GM23338 (cell line): ENCODE results near the gene HSF5.

Experiments used
- CREB1 ChIP-seq: fragments of 250-450 bp; sonication (Bioruptor Pico); IDR thresholded peaks from 2 replicates; pipeline ENCODE4 v1.5.0; 2020; ENCODE audit warnings: low read depth, mild to moderate bottlenecking, moderate library complexity
- ETS1 ChIP-seq: IDR thresholded peaks from 2 replicates; pipeline ENCODE4 v1.6.1; 2016; ENCODE audit warnings: antibody characterized with exemption
- EZH2 ChIP-seq: fragments of 200-600 bp; sonication (generic); IDR thresholded peaks from one replicate; pipeline ENCODE4 v1.8.0; 2017; ENCODE audit warnings: antibody characterized with exemption, mild to moderate bottlenecking, low read depth; ENCODE audit not compliant: unreplicated experiment
- EZH2phosphoT487 ChIP-seq: fragments of 200-600 bp; sonication (generic); IDR thresholded peaks from one replicate; pipeline ENCODE4 v1.8.1; 2018; ENCODE audit warnings: antibody characterized with exemption; ENCODE audit not compliant: unreplicated experiment
- JUNB ChIP-seq: IDR thresholded peaks from one replicate; pipeline ENCODE4 v1.6.1; 2016; ENCODE audit warnings: antibody characterized with exemption; ENCODE audit not compliant: unreplicated experiment
- NANOG ChIP-seq: IDR thresholded peaks from 2 replicates; pipeline ENCODE4 v1.6.1; 2016; ENCODE audit warnings: antibody characterized with exemption, borderline replicate concordance
- POLR2AphosphoS5 ChIP-seq: IDR thresholded peaks from 2 replicates; pipeline ENCODE4 v1.6.1; 2016; ENCODE audit warnings: antibody characterized with exemption, low read depth
- STAT1 ChIP-seq: IDR thresholded peaks from one replicate; pipeline ENCODE4 v1.6.1; 2016; ENCODE audit warnings: antibody characterized with exemption; ENCODE audit not compliant: unreplicated experiment
- ZNF114 ChIP-seq: fragments of 250-450 bp; sonication (Bioruptor Pico); IDR thresholded peaks from 2 replicates; pipeline ENCODE4 v1.5.0; 2020; ENCODE audit warnings: mild to moderate bottlenecking, moderate library complexity
- TF ChIP-seq, protein P1 (sequence below), 2 experiments: fragments of 200-600 bp in 1 of 2; sonication (generic) in 1 of 2; conservative IDR thresholded peaks; 2 replicates each; pipeline versions ENCODE4 v1.5.1 to v1.6.1; 2016 to 2017; ENCODE audit warnings: antibody characterized with exemption in 2 of 2, low read depth in 2 of 2, mild to moderate bottlenecking in 2 of 2, moderate library complexity in 1 of 2
- TF ChIP-seq, protein P2 (sequence below): IDR thresholded peaks from one replicate; pipeline ENCODE4 v1.6.1; 2018; ENCODE audit warnings: antibody characterized with exemption; ENCODE audit not compliant: unreplicated experiment

DNA sequence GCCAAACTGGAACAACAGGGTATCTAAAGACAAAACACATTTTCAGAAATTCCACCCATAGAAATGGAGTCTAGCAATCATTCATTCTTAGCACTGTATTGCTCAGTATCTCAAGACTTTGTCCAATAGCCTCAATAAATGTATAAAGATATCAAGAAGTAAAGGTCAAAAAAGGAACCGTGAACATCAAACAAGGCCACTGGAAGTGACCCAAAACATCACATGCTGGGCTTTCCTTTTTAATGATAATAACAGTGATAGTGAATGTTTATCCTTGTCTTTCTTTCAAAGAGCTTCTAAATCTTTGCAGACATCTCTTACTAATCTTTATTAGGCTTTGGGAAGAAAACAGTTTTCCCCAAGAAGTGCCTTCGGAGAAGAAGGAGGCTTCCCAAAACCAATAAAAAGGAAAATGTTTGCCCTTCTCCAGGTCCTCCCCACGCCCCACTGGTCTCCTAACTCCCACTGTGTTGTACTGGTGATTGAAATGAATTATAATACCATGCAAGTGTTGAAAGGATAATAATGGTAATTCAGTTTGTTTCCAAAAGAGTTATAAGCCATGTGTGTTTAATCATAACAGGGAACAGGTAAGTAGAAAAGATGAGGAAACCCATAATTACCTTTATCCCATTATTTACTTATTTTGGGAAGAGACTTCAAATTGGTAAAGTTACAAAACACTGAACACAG is 89.5 kb downstream of the HSF5 start:
- TF ChIP-seq, protein P1, sequence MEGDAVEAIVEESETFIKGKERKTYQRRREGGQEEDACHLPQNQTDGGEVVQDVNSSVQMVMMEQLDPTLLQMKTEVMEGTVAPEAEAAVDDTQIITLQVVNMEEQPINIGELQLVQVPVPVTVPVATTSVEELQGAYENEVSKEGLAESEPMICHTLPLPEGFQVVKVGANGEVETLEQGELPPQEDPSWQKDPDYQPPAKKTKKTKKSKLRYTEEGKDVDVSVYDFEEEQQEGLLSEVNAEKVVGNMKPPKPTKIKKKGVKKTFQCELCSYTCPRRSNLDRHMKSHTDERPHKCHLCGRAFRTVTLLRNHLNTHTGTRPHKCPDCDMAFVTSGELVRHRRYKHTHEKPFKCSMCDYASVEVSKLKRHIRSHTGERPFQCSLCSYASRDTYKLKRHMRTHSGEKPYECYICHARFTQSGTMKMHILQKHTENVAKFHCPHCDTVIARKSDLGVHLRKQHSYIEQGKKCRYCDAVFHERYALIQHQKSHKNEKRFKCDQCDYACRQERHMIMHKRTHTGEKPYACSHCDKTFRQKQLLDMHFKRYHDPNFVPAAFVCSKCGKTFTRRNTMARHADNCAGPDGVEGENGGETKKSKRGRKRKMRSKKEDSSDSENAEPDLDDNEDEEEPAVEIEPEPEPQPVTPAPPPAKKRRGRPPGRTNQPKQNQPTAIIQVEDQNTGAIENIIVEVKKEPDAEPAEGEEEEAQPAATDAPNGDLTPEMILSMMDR (conservative IDR thresholded peaks at IDR 0.05; ENCODE audit: low read depth in 2 of 2): no peak
- TF ChIP-seq POLR2AphosphoS5 (no peak), EZH2phosphoT487 (no peak), EZH2 (no peak), NANOG (no peak; the same call in 1 of the 2 replicates), CREB1 (CRISPR knock-in tag) (no peak), ZNF114 (CRISPR knock-in tag) (no peak), ETS1 (no peak), STAT1 (no peak), JUNB (no peak)
- TF ChIP-seq, protein P2, sequence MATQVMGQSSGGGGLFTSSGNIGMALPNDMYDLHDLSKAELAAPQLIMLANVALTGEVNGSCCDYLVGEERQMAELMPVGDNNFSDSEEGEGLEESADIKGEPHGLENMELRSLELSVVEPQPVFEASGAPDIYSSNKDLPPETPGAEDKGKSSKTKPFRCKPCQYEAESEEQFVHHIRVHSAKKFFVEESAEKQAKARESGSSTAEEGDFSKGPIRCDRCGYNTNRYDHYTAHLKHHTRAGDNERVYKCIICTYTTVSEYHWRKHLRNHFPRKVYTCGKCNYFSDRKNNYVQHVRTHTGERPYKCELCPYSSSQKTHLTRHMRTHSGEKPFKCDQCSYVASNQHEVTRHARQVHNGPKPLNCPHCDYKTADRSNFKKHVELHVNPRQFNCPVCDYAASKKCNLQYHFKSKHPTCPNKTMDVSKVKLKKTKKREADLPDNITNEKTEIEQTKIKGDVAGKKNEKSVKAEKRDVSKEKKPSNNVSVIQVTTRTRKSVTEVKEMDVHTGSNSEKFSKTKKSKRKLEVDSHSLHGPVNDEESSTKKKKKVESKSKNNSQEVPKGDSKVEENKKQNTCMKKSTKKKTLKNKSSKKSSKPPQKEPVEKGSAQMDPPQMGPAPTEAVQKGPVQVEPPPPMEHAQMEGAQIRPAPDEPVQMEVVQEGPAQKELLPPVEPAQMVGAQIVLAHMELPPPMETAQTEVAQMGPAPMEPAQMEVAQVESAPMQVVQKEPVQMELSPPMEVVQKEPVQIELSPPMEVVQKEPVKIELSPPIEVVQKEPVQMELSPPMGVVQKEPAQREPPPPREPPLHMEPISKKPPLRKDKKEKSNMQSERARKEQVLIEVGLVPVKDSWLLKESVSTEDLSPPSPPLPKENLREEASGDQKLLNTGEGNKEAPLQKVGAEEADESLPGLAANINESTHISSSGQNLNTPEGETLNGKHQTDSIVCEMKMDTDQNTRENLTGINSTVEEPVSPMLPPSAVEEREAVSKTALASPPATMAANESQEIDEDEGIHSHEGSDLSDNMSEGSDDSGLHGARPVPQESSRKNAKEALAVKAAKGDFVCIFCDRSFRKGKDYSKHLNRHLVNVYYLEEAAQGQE: no peak
